Globus pallidus (tissue), 1 donor: ENCODE data around the gene GPR157.

ENCODE experiments used
- DNase-seq: peaks from one replicate; pipeline ENCODE4 v3.0.0-alpha.2; 2015; ENCODE audit warnings: low spot score

Gene GPR157

GRCh38 chr1:9086796-9087195, 42.1 kb downstream of the GPR157 start:
- DNase-seq = no peak

- no peak for DNase-seq
These were observed 42.9 kb downstream of the GPR157 start for GRCh38 chr1:9086045-9086444.

GRCh38 chr1:9085306-9085940, 43.5 kb downstream of the GPR157 start:
- no peak for DNase-seq

- no peak for DNase-seq
These were observed 44.0 kb downstream of the GPR157 start for GRCh38 chr1:9084906-9085305.

GRCh38 chr1:9081473-9081872, 47.4 kb downstream of the GPR157 start:
- DNase-seq = no peak

- no peak for DNase-seq
These were observed 48.1 kb downstream of the GPR157 start for GRCh38 chr1:9080705-9081291.

GRCh38 chr1:9079988-9080704, 48.8 kb downstream of the GPR157 start:
- DNase-seq = no peak

- DNase-seq = no peak
These were observed 50.0 kb downstream of the GPR157 start for GRCh38 chr1:9078752-9079500.

GRCh38 chr1:9078015-9078751, 50.7 kb downstream of the GPR157 start:
- DNase-seq = no peak

GRCh38 chr1:9075022-9075421, 53.9 kb downstream of the GPR157 start:
- DNase-seq = no peak

- DNase-seq = no peak
These were observed 55.8 kb downstream of the GPR157 start for GRCh38 chr1:9073143-9073542.

- DNase-seq = no peak
These were observed 57.2 kb downstream of the GPR157 start for GRCh38 chr1:9071554-9072235.

GRCh38 chr1:9070486-9070885, 58.4 kb downstream of the GPR157 start:
- no peak for DNase-seq

GRCh38 chr1:9069326-9070100, 59.4 kb downstream of the GPR157 start, which contains the start of gene SLC2A5:
Gene SLC2A5, minus strand, starts transcription at chr1:9069635. Its CDS starts 99 bp downstream, at chr1:9069536.
- DNase-seq = peak; percentile 71

- no peak for DNase-seq
These were observed 59.9 kb downstream of the GPR157 start for GRCh38 chr1:9068981-9069325.

- DNase-seq = peak; percentile 58
These were observed 61.7 kb downstream of the GPR157 start for GRCh38 chr1:9066945-9067807.

GRCh38 chr1:9065213-9065751, 63.6 kb downstream of the GPR157 start:
- DNase-seq = no peak

GRCh38 chr1:9062846-9063245, 66.1 kb downstream of the GPR157 start:
- no peak for DNase-seq

- DNase-seq = no peak
These were observed 66.9 kb downstream of the GPR157 start for GRCh38 chr1:9062021-9062471.
